IPS-18c (cell line): ENCODE data around the gene PEAK1.

Experiments used
- H3K4me3 ChIP-seq: 2 replicates; pipeline ENCODE4 v1.7.0; 2013; ENCODE audit warnings: low read depth, mild to moderate bottlenecking, low read length, moderate library complexity; ENCODE audit not compliant: insufficient read depth
- H3K9me3 ChIP-seq: one replicate; pipeline ENCODE4 v1.6.1; 2013; ENCODE audit warnings: mild to moderate bottlenecking, low read length, moderate library complexity; ENCODE audit not compliant: control insufficient read depth, insufficient read depth

The PEAK1 gene

DNA sequence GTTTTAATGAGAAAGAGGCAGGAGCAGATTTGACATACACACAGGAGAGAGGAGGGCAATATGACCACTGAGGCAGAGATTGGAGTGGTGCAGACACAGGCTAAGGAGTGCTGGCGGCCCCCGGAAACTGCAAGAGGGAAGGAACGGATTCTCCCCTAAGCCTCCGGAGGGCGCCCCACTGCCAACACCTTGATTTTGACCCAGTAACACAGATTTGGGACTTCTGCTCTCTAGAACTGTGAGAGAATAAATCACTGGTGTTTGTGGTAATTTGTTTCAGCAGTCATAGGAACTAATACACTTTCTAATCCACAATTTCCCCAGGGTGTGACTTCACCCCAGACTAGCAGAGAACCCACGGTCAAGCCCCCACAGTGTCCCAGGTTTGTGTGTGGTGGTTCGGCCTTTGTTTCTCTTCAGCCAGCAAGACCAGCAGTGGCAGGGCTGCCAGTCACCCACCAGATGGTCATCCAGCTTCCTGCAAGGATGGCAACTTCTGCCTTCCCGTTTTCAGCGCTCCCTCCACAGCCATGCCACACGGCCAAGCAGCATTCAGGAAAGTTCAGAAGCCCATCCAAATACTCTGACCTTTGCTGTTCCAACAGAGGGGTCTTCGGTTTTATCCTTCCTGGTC is 325.4 kb downstream of the PEAK1 start:
- H3K9me3 ChIP-seq: no peaks in the 10 kb centered on the region
- no peak overlapping the region for H3K4me3 ChIP-seq

DNA sequence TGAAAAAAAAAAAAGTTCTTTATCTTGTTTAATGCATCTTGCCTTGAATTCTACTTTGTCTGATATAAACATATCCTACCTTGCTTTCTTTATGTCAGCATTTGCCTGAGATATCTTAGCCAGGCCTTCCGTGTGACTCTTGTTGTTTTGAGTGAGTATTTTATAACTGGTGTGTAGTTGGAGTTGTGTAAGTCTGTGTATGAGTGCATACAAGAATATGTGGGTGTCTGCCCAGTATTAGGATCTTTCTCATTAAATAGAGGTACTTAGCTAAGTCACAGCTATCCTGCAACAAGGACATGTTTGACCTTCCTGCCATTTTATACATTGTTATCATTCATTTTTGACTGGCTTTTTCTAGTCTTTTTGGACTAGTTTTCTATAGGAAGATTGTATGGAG is 326.5 kb downstream of the PEAK1 start:
- H3K4me3 ChIP-seq: no peak overlapping the region
- H3K9me3 ChIP-seq: no peaks in the 10 kb centered on the region

DNA sequence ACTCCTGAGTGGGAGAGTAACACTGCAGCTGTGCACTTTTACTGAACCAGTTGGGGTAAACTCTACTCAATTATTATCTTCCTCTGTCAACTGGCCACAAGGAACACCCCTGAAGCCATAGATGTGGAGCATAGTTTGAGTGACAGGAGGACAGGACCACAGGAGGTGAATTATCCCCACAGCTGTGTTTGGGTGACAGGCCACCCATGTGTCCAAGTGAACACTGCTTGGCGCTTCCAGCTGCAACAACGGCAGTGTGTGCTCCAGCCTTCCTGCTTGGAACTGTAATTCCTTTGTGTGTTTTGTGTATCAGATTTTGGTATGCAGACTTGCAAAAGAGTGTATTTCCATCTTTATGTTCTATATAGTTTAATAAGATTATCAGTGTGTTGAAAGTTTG is 328.8 kb downstream of the PEAK1 start:
- H3K9me3 ChIP-seq: no peaks in the 10 kb centered on the region
- H3K4me3 ChIP-seq: no peak overlapping the region

DNA sequence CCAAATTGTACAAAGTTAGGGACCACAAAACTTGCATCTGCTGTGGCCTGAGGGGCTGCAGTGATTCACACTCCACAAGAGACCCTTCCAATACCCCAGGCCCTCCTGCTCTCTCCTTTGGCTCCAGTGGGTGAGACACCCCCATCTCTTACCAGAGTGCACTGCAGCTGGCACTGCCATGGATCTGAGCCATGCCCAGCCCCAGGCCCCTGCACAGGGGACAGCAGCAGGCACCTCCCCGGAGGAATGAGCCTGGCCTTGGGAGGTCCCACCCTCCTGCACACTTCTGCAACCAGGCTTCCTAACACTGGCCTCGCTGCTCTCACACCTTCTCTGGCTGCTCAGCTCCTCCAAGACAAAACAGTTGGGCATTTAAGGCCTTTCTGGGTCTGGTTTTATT is 332.7 kb downstream of the PEAK1 start:
- H3K9me3 ChIP-seq: no peaks in the 10 kb centered on the region

DNA sequence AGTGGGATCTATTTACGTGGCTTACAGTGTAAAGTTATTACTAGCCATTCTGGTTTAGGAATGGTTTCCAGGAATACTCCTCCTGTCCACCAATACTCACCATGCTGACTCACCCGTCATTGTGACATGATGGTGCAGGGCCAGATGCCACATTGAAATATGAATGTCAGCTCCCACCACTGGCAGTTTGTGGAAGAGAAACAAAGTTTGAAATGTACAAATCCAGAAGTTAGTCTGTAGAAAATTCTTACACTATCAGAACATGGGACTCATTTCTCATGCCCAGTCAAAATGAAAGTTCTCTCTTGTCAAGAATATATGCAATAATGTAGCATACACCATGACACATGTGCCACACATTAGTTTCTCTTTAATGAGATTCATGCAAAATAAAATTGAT is 334.6 kb downstream of the PEAK1 start:
- no peak overlapping the region for H3K4me3 ChIP-seq
- H3K9me3 ChIP-seq: no peaks in the 10 kb centered on the region

More for the DNA sequence above, 332.7 kb downstream of the PEAK1 start:
- no peak overlapping the region for H3K4me3 ChIP-seq

DNA sequence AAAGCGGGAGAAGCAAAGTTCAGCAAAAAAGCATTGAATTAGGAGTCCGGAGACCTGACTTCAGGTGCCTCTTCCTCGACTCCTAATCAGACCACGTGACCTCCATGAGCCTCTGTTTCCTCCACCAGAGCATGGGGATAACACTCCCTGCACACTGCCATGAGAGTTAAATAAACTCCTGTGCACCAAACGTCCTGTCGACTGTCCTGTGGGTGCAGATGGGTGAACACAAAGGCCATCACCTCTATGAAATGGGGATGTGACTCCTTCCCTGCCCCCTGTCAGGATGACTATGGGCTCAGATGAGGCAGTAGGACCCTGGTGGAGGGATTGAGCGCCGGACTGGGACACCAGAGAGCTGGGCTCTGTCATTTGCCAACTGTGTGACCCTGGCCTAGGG is 335.5 kb downstream of the PEAK1 start:
- no peak overlapping the region for H3K4me3 ChIP-seq
- H3K9me3 ChIP-seq: no peaks in the 10 kb centered on the region

DNA sequence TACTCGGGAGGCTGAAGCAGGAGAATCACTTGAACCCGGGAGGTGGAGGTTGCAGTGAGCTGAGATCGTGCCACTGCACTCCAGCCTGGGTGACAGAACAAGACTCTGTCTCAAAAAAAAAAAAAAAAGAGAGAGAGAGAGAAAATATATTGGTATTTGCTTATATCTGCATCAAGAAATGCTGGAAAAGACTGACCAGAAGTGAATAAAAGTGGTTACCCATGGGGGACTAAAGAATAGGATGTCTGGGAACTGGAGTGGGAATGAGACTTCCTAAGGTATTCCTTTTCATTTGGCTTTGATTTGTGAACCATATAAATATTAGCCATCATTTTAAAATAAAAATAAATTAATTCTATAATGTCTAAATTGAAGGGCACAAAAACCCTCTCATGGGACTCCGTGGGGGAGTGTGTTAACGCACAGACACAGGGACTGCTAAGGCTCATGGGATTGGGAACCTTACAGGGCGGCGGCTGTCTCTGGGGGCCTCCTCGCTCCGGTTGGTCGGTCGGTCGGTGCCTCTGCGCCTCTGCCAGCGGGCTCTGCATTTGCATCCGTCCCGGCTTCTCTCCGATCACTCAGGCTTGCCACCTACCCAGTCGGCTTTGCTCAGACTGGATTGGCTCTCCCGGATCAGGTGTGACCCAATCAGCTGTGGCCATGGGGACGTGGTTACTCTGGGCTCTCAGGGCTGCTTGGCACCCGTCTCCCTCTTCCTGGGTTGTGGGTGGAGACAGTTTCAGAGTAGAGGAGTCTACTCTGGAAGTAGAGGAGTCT is 336.3 kb downstream of the PEAK1 start:
- Histone ChIP-seq H3K9me3 (no peaks in the 10 kb centered on the region), H3K4me3 (peak overlapping the region; percentile 1; the same call in 1 of the 2 replicates)

DNA sequence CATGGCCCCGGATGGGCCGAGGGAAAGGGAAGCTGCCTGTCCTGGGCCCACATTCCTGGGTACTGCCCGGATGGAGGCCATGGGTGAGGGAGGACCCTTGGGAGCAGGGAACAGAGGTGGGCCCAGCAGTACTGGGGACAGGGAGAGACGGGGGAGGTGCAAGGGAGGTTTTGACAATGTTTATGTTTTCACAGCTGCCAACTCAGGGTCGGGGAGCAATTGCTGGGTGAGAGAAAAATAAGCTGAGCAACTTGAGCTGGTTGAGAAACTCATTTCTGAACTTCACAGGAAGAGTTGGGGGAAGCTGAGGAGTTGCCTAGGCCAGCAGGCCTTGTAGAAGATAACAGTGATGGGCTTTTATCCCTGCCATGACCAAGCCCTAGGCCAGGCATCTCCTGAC is 337.9 kb downstream of the PEAK1 start:
- Histone ChIP-seq H3K9me3 (no peaks in the 10 kb centered on the region), H3K4me3 (no peak overlapping the region)

DNA sequence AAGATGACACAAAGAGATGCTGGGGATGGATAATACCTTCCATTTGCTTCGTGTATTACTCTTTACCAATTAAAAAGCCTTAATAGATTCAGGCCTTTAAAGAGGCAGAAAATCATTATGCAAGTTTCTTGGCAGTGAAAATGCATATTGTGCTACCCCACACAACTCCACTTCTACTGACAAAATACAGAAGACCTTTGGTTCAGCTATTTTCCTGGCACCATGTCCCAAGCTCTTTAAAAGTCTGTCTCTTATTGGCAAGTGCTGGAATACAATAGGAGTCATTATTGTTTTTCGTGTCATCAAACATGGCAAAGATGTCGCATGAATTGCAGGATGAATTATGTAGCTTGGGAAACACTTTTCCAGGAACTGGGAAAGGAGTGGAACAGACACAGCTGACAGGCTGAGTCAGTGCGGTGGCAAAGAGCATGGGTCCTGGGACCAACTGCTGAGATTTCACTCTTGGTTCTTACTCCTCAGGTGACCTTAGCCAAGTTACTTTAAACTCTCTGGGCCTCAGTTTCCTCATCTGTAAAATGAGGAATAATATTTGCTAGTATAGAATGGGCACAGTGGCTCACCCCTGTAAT is 343.5 kb downstream of the PEAK1 start:
- no peak overlapping the region for H3K4me3 ChIP-seq
- H3K9me3 ChIP-seq: no peaks in the 10 kb centered on the region

DNA sequence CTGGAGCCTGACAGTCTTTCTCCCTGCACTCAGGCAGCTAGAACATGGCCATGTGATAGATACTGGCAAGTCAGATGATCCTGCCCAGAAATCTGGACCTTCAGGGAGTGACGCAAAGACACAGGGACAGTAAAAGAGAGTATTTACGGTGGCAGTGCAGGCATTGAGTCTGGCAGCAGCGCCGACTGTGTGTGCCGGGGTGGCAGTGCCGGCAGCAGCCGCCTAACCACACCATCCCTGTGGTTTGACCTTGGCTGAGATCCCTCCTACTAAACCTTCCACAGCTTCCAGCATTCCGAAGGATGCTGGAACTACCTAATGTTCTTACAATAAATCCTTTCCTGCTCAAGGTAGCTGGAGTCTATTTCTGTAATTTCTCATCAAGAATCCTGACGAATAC is 344.4 kb downstream of the PEAK1 start:
- H3K9me3 ChIP-seq: no peaks in the 10 kb centered on the region

DNA sequence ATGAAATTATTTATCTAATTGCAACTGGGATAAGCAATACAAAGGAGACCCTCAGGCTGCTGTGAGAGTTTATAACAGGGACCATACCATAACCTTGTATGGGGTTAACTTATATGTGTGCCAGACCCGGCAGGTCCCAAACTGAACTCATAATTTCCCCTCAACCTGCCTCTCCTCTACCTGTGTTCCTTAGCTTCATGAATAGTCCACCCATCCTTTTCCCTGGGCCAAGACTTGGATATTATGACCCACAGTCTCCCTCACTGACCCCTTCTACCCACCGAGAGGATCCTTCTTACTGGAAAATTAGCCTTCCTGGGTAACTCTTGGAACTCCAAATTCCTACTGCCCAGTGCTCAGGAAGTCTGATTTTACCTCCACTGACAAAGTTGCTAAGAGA is 345.6 kb downstream of the PEAK1 start:
- Histone ChIP-seq H3K9me3 (no peaks in the 10 kb centered on the region), H3K4me3 (no peak overlapping the region)

More for the DNA sequence above, 344.4 kb downstream of the PEAK1 start:
- H3K4me3 ChIP-seq: no peak overlapping the region

DNA sequence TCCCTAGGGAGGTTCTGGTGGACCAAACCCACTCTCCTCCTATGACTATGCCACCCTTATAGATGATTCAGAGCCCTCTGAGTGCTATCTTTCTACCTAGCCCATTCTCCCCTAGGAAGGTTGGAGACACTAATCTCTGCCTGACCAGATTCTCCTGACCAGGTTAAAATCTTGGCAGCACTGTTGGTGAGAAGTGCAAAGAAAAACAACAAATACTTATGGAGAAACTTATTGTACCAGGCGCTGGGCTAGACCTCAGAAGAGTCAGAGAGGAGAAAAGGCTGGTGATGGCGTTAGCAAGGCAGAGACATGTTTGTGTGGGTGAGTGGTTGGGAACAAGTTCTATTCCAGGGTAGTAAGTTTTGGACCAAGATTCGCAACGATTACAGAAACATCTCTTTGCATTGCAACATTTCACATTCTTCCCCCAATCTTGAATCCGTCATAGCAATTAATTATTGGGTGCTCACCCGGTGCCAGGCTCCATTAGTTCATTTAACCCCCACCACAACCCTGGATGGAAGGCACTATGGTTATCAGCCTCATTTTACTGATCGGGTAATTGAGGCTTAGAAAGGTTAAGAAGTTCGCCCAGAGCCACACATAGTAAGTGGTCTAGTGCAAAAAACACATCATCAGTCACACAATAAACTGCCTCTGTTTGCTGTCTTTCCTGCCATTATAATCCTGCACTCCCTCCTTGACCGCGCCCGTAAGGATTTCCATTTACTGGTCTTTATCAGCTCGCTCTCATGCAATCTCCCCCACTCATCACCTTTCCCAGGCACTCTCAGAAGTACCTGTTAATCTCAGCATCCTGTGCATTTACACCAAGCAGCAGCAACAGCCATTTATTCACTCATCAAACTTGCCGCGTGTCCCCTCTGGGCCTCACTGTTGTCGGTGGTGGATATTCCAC is 348.3 kb downstream of the PEAK1 start:
- peak overlapping the region; percentile 81 for H3K4me3 ChIP-seq
- H3K9me3 ChIP-seq: no peaks in the 10 kb centered on the region

DNA sequence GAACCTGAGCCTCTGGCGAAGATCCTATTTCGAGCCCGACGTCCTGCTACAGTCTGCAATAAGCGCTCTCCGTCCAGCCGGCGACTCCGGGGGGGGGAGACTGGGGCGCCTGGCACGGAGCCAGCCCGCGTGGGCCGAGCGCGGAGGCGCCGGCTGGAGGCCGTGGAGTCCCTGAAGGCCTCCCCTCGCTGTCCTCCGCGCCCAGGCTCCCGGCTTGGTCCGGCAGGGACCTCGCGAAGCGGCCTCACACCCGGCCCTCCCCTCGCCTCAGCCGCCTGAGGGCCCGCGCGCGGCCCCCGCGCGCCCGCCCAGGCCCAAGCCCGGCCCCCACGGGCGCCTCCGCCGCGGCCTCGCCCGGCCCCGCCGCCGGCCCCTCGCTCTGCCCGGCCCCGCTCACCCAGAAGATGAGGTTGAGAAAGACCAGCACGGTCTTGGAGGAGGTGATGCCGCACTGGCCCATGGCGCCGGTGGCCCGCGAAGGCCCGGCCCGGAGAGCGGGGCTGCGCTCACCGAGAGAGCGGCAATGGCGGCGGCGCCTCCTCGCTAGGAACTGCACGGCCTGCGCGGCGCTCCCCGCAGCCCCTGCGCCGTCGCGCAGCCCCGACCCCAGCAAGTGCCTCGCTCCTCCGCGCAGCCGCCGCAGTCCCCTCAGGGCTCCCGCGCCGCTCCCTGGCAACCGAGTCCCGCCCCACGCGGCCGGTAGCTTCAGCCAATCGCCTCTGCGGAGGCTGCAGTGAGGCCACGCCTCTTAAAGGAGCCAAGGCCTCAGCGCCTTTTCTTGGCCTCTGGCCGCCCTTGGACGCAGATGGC is 349.2 kb downstream of the PEAK1 start, which contains the start of gene TSPAN3:
Gene TSPAN3, minus strand, starts transcription at position 615 of the 810 bp plus-strand sequence. Its CDS starts 155 bp downstream, at position 460.
- Histone ChIP-seq H3K4me3 (peak within 1 kb of the TSS; percentile 81), H3K9me3 (no peaks in the 10 kb centered on the region)

DNA sequence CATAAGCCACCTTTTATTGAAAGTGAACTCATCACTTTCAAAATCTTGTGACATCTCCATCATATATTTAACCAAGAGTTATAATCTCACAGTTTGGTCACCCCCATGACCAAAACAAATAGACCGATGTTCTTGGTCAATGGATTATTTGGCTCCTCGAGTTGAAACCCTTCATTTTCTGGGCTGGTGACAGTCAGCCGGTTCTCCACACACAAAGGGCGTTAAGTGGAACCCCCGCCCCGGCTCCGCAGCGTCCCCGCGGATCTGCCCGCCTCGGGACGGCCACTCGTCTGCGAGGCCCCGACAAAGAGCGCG is 349.8 kb downstream of the PEAK1 start:
- H3K9me3 ChIP-seq: no peaks in the 10 kb centered on the region
- H3K4me3 ChIP-seq: peak overlapping the region; percentile 81

DNA sequence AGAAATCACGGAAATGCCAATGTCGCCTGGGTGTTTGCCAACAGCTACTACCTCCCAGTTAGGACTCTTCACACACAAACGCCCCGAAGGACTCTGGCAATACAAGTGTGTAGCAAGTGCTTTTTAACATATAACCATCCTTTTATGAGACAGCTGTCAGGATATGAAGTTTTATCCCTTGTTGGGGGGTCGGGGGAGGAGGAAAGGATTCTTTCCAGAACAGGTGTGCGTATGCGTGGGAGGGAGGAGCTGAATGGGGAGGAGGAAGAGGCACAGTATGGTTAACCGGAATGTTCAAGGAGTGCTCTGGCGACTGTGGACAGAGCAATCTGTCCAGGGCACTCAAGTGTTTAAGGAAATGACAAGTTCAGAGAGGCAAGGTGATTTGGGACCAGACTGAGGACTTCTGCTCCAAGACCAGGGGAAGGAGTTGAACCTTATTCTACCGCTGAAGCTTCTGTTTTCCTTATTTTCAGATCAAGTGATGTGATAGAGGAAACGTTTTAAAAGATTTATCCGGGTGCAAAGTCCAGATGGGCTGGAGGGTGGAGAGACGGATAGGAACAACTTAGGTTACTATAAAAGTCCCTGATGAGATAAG is 350.3 kb downstream of the PEAK1 start:
- peak overlapping the region; percentile 81 for H3K4me3 ChIP-seq

DNA sequence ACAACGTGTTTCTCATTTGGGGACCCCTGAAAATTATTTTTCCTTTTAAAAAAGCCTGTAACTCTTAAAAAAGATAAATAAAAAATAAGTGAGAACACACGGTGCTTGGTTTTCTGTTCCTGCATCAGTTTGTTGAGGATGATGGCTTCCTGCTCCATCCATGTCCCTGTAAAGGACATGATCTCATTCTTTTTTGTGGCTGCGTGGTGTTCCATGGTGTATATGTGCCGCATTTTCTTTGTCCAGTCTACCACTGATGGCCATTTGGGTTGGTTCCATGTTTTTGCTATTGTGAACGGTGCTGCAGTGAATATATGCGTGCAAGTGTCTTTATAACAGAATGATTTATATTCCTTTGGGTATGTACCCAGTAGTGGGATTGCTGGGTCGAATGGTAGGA is 351.3 kb downstream of the PEAK1 start:
- no peaks in the 10 kb centered on the region for H3K9me3 ChIP-seq
- H3K4me3 ChIP-seq: no peak overlapping the region

More for the DNA sequence above, 350.3 kb downstream of the PEAK1 start:
- H3K9me3 ChIP-seq: no peaks in the 10 kb centered on the region
